T47D (cell line): ENCODE results near the gene DNAAF5.

Experiments
- DNase-seq, 2 experiments: peaks; one replicate each; pipeline versions ENCODE4 v3.0.0 to v3.0.0-alpha.2; 2011 to 2012; ENCODE audit warnings: low read depth in 1 of 2, low spot score in 1 of 2
- JUND ChIP-seq: IDR thresholded peaks from 2 replicates; pipeline ENCODE4 v1.6.1; 2012; ENCODE audit warnings: low read depth
- in situ Hi-C: cut with HindIII; loops from 2 replicates; pipeline ENCODE4 v1.10.0; 2016; ENCODE audit warnings: low sequenced_read_pairs, low pct_unique_long_range_greater_than_20kb

Gene DNAAF5

DNA sequence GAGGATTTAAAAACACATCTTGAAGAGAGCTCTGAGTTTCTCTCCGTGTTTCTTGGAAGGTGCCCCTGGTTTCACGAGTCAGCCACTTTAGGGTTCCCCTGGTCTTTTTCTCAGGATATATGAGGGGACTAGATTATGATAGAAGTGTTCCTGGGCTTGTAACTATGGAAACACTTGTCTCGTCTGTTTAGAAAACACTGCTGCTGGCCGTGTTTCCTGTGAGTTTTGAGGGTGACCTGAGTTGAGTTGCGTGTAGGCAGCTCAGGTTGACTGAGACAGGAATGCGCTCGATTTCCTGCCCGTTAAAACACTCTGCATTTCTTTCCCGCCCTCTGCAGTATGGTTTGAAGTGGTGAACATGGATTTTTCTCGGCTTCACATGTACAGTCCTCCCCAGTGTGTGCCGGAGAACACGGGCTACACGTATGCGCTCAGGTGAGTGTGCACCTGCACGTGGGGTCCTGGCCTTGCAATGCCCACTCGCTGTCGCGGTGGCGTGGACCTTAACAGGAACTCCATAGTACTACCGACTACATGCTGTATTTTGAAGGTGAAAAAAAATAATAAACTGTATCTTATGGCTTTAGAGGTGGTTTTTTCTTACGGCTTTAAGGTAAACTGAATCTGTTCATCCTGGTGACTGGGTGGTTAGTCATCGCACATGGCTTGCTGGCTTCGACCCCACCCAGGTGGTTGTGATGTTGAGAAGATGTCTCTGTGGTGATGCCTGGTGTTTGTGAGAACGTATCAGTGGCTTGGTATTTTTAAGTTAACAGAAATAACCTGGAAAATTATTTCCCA lies 105.9 kb downstream of the DNAAF5 start, which contains the start of gene SUN1:
TSS of gene SUN1 (plus strand) at position 310 of the 801 bp plus-strand sequence. CDS start at position 359, 49 bp downstream.
- DNase-seq, result peak in 1 of 2 experiments; percentile 46
- TF ChIP-seq JUND, result no peak
- in situ Hi-C loops, result no loop called here

DNA sequence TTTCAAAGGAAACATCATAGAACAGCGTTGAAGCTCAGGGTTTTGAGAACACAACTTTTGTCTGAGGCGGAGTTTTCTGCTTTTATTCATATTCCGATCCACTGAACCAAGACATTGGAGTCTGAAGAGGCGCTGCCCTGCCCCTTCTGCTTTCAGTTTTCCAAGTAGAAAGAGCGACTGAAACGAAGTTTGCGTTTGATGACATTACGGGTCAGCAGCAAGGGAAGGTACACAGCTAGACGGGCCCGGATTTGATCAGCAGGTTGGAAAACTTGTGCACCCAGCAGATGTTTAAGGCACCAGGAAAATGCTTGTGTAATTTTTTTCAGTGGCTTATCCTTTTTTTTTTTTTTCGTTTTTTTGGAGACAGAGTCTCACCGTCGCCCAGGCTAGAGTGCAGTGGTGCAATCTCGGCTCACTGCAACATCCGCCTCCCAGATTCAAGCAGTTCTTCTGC lies 106.5 kb downstream of the DNAAF5 start:
- in situ Hi-C loops, result no loop called here
- TF ChIP-seq JUND, result no peak
- no peak for DNase-seq

DNA sequence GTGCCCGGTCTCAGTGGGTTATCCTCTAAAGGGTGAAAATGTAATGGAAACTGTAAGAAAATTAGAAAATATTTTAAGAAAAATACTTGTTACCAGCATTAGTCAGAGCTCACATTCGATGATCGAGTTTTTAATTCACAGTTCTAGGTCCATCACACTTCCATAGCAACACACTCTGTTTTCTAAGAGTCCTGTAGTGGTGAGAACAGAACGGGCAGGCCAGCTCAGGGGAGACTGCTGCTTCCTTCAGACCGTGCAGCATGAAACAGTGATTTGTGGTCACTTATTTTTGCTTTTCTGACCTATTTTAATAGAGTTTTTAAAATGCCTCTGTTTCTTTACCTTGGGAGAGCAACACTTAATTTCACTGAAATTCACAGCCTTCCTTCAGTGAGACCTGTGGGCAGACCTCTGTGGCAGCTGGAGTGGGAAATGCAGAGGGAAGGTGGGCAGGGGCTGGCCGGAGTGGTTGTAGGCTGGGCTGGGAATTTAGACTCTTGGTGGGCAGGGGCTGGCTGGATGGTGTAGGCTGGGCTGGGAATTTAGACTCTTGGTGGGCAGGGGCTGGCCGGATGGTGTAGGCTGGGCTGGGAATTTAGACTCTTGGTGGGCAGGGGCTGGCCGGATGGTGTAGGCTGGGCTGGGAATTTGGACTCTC lies 107.2 kb downstream of the DNAAF5 start:
- no peak for TF ChIP-seq JUND
- in situ Hi-C loops, result no loop called here
- DNase-seq, result no peak

DNA sequence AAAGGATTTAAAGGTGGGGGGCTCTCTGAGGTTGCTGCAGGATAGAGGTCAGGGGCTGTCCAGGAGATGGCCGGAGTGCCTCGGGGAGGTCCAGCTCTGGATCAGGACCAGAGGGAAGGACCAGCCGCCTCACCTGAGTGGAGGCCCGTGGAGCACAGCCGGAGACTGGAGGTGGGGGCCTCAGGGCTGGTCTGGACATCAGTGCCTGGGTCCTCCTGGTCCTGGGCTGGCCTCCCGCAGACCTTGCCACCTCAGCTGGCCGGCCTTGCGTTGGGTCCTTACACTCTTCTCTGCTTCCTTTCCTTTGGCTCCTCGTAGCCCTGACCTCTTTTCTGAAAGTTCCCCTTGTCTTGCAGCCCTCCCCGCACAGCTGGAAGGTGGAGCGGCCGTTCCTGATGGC lies 107.8 kb downstream of the DNAAF5 start:
- in situ Hi-C loops, result no loop called here
- DNase-seq, result no peak
- TF ChIP-seq JUND, result no peak

DNA sequence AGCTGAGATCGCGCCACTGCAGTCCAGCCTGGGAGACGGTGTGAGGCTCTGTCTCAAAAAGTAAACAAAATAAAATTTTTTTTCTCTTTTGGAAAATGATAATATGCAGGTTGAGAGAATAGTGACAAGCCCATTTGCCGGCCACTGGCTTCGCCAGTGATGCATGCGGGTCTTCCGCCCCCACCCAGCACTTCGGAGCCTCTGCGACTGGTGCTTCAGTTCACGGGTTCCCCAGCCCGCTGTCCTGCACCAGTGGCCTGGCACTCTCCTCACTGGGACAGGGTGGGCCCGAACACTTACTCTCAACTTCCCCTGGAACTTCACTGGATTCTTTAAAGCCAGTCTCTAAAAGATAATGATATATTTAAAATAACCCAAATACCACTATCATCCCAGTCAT lies 108.5 kb downstream of the DNAAF5 start:
- TF ChIP-seq JUND, result no peak
- in situ Hi-C loops, result no loop called here
- DNase-seq, result no peak

DNA sequence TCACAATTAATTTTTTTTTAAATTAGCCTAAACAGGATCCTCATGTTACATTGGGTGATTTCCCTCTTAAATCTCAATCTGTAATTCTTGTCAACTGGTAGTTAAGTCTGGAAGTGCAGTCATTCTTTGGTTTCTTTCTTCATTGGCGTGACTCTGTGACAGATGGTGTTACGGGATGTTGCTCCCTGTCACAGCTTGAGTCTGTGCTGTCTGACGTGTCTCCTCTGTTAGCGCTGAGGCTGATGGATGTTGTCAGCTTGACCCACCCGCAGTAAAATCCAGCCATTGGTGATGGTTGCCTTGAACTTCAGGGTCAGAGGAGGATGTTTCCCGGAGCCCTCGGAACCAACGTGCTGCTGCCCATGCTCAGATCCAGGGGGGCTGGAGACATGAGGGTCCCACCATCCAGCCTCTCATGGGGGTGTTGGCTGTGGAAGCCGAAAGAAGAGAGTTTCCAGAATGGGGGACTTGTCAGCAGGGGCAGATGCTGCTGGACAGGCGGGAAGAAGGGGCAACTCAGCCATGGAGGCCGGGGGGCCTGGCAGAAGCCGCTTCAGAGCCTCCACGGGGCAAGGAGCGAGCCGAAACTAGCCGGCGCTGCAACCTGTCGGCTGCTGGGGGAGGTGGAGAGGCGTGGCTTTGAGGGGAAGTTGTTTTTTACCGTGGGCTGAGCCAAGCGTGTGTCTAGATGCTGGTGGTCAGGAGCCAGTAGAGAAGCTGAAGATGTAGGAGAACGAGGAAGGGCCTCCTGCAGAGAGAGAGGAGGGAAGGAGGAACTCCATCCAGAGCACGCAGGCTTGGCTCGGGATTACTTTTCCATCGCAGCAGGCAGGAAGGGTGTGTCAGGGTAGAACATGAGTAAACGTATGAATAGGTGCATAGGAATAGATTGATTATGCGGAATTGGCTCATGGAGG lies 109.2 kb downstream of the DNAAF5 start:
- in situ Hi-C loops, result no loop called here
- DNase-seq, result no peak

More for the DNA sequence above, 109.2 kb downstream of the DNAAF5 start:
- no peak for TF ChIP-seq JUND
